Stimulated activated CD4-positive, alpha-beta T cell treated with anti-CD3 and anti-CD28 coated beads, TNF-alpha, amount 100 ng/mL, for 24 hours (primary cell): Measurements from ENCODE around the gene NRSN1.

Source experiments
- DNase-seq, 3 experiments: peaks; one replicate each; pipeline ENCODE4 v3.0.0-alpha.2; 2020; ENCODE audit warnings: low read depth in 3 of 3

NRSN1 gene, protein sequence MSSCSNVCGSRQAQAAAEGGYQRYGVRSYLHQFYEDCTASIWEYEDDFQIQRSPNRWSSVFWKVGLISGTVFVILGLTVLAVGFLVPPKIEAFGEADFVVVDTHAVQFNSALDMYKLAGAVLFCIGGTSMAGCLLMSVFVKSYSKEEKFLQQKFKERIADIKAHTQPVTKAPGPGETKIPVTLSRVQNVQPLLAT

DNA sequence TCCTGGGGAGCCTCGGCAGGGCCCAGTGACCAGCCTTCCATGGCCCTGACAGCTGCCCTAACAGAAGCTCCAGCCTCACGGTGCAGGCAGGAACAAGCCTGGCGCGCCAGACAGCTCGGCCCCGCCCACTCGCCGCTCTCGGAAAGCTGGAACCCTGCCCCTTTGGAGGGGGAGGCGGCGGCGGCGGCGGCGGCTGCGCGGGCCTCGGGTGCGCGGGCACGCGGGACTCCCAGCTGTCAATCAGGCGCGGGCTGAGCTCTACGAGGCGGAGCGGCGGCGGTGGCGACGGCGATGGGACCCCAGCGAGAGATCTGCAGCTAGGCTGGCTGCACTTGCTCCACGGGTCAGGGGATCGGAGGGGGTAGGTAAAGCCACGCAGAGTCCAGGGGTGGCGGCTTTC lies at the start of gene NRSN1:
Gene NRSN1 (plus strand): TSS at position 236 of the 400 bp plus-strand sequence. CDS start 8,113 bp downstream, outside the sequence.
- no peak for DNase-seq

DNA sequence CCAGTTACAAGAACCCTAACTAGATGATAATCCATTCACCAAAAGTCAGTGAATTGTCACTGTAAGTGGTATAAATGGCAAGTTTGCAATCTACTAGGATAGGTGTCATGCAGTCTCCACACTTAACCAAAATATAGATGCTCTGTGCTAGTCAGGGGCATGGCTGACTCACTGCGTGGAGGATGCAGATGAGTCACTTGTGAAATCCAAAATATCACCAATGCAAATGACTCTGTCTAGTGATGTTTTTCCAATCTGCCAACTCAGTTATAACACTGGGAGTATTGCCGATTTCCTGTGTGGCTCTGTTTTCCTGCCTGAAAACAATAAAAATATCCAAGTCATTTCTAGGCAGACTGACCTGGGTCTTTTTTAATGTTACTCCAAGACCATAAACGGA lies 47.8 kb upstream of the NRSN1 start:
- no peak for DNase-seq

DNA sequence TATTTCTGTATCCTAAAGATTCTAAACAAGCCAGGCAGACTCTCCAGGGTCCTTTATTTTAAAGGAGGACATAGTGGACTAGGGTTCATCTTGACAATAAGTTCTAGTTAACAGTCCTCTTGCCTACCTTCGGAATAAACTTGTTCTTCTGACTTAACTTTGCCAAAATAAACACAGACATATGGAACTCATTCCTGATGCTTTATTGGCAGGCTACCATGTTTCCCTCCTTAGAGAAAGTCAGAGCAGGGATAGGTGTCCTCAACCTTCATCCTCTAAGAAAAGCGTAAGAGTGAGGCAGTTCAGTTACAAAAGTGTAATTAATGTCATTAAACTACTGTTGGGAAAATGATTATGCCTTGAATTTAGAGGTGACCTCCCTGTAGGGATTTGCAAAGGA lies 46.9 kb upstream of the NRSN1 start:
- DNase-seq = no peak

DNA sequence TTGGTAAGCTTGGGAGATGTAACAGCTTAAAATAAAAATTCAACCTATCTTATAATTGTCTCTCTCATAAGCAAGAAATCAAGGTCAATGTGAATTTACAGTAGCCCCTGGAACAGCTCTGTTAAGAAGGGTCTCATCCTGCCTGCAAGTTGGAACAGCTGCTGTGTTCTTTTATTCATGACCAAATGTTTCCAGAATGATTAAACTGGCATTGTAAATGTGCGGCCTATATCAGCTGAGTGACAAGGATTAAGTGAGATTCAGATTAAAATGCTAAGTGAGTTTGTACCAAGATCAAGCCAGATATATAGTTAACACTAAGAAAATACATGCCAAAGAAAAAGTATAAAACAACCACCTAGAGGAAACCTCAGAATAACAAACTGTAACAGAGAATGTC lies 45.3 kb upstream of the NRSN1 start:
- no peak for DNase-seq

DNA sequence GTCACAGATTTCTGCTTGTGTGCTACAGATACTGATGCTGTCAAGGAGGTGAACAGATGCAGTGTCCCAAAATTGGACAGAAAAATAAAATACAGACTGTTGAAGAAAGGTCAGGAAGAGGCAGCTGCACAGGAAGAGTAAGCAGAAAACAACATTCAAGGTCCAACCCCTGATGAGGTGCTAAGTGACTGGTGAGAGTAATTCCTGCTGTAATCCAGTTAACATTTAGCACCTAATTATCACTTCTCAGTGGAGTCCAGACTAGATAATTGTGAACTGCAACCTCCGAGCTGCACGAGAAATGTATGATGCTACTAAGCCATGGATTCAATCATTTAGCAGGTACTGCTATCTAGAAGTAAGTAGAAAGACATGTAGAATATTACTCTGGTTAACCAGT lies 36.3 kb upstream of the NRSN1 start:
- DNase-seq = no peak

- DNase-seq = no peak
These were observed 33.6 kb upstream of the NRSN1 start for GRCh38 chr6:24092407-24092806.

- DNase-seq = no peak
These were observed 32.6 kb upstream of the NRSN1 start for GRCh38 chr6:24093381-24093780.

DNA sequence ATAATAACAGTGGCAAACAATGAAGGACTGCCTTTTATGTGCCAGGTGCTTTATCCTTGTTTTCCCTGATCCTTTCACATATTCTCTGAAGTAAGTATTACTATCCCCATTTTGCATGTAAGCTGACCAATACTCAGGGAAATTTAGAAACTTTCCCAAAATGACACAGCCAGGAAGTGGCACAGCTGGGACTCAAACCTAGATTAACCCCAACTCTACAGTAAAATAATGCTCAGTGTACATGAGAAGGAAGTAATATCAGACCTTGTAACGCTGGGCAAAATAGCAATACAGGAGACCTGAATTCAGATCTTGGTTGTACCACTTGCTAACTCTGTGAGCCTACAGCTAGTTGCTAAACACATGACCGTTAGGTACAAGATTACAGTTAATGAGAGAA lies 26.8 kb upstream of the NRSN1 start:
- DNase-seq = no peak

- no peak for DNase-seq
These were observed 25.8 kb upstream of the NRSN1 start for GRCh38 chr6:24100024-24100769.

DNA sequence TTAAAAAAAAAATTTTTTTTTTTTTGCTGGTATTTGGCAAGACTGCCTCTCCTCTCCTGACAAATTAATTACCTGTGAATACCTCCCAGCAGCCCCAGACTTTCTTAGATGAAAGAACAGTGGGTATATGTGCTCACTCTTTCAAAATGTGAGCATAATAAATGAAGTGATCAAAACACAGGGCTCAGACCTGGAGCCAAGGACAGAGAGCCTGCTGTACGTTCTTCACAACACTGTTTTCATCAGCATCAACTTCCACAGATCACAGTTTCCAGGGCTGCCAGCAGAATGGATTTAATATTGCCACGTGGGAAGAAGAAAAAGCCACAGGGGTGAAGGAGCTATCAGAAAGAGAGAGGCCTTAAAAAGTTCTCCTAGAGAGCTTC lies 25.3 kb upstream of the NRSN1 start:
- no peak for DNase-seq

- no peak for DNase-seq
These were observed 20.8 kb upstream of the NRSN1 start for GRCh38 chr6:24105191-24105590.

DNA sequence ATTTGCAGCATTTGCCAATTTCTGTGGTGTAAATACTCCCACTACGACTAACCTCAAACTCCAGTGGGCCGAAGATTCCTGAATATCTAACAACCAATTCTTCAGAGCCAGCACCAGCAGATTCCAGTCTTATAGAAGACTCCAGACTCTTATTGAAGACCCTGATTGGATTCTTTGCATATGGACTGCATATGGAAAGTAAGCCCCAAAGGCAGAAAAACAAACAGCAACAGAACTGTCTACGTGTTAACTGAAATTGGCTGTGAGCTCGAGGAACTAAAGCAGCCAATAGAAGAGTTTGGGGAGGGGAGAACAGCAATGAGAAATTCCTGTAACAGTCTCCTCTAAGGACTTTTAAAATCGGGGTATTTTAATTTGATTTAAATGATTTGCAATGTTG lies 19.7 kb upstream of the NRSN1 start:
- no peak for DNase-seq

GRCh38 chr6:24107294-24107693 lies 18.7 kb upstream of the NRSN1 start:
- DNase-seq = no peak

DNA sequence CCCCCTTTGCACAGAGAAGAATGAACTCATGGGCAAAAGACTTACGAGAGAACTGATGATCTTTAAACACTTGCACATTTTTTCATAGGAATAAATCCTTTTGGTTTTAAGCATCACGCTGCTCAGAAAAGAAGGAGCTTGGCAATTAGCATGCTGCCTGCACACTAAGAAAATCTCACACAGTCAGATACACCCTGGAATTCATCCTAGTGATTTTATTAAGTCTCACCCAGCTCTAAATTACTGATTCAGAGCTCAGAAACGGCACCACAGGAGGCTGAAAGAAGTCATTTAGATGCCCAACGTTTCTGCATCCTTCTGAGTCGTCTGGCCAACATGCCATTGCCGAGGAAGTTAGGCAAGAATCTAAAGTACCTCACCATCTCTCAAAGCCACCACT lies 18.0 kb upstream of the NRSN1 start:
- no peak for DNase-seq

- DNase-seq = no peak
These were observed 15.6 kb upstream of the NRSN1 start for GRCh38 chr6:24110417-24110816.

DNA sequence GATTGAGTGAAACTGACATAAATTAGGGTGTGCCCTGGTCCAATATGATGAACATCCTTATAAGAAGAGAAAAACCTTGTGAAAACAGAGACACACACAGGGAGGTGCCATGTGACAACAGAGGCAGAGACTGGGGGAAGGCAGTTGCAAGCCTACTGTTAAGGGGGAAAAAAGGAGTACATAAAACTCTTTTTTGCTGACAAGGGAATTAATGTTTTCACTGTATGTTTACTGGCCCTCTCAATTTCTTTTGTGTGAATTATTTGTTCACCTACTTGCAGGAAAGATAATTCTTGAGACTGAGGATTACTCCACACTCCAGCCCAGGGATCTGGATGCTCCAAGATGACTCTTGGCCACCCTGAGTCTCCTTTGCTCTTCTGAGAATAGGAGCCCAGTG lies 12.1 kb upstream of the NRSN1 start:
- no peak for DNase-seq

DNA sequence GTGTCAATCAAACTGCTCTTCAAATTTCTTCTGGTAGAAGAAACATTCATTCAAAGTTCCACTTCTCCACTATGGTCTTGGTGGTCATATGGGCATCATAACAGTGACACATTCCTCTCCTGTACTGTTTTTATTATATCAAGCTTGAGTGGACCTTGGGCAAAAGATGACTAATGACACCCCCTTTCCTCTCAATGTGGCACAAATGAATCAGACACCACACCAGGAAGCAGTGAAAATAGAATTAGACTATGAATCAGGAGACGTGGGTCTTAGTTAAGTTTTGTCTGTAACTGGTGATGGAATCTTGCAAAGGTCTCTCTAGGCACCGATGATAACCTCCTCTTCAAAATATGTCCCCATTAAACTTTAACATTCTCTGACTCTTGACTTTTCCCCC lies 9.0 kb upstream of the NRSN1 start:
- DNase-seq = no peak

- no peak for DNase-seq
These were observed 3.9 kb upstream of the NRSN1 start for GRCh38 chr6:24122139-24122538.

GRCh38 chr6:24126586-24127192 lies 674 bp downstream of the NRSN1 start:
- DNase-seq = no peak

DNA sequence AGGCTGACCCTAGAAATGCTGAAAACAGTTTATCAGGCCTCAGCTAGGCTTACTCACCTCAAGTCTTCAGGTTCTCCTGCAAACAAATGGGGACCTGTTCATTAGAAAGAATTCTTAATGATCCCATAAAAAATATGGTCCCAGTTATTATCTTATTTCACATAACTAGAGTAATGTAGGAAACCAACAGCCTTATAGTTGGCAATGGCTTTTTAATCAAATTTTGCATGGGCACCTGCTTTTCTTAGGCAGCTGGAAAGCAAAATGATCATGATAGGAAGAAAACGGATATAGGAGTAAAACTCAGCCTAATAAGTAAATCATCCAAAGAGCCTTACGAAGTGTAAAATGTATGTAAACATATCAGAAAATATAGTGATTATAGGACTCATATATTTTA lies 1.3 kb downstream of the NRSN1 start:
- no peak for DNase-seq

DNA sequence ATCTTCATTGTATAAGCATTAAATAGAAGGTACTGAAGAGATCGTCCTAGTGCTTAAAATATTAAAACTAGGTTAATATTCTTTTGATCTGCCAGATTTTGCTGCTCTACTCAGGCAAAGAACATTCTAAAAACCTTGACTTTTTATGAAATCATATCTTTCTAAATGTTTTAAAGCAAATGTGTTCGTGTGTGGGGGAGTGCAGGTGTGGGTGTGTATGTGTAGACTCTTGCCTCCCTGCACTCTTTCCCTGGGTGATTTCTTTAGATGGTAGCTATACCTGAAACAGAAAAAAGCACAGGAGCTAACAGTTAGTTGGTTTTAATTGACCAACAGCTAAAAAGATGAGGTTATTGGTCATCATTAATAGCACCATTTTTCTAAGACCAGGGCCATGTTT lies 5.7 kb downstream of the NRSN1 start:
- no peak for DNase-seq

DNA sequence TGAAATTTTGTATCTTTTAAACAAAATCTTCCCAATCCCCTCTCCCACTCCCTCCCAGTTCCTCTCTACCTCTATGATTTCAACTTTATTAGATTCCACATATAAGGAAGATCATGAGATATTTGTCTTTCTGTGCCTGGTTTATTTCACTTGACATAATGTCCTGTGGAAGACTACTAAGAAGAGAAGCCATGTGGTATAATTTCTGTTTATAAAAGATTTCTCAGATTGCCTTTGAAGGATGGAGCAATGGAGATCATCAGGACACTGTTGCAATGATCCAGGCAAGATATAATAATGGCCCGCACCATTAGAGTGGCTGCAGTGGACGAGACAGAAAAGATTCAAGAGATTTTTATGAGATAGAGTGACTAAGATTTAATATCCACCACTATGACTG lies 13.1 kb downstream of the NRSN1 start:
- no peak for DNase-seq

GRCh38 chr6:24139639-24140038 lies 13.6 kb downstream of the NRSN1 start:
- no peak for DNase-seq
